ENCODE results near the gene VN1R2.
A peak's percentile ranks its signal among the peaks of the same experiment; 100 is the strongest.
"Not testable (repeated sequence)": the region's sequence is repeated elsewhere in the genome, so short reads cannot be mapped to it uniquely, and the experiment has no call there.

The VN1R2 gene

GRCh38 chr19:53257715-53258342 is at the start of gene VN1R2:
TSS of gene VN1R2 (plus strand) at chr19:53258292. CDS start at chr19:53258376, 84 bp downstream.
- not testable (repeated sequence) for H3K4me3 ChIP-seq (ENCODE audit: control insufficient read depth, low read depth, low read length); DNase-seq (ENCODE audit: low read depth)

GRCh38 chr19:53211554-53211953 is 46.5 kb upstream of the VN1R2 start:
- DNase-seq (ENCODE audit: low read depth); H3K4me3 ChIP-seq (ENCODE audit: control insufficient read depth, low read depth, low read length): not testable (repeated sequence)

GRCh38 chr19:53212703-53213320 is 45.3 kb upstream of the VN1R2 start:
- no peak overlapping the region for H3K4me3 ChIP-seq (ENCODE audit: control insufficient read depth, low read depth, low read length)
- TF ChIP-seq CTCF (IDR thresholded peaks at IDR 0.05; ENCODE audit: control insufficient read depth, insufficient read depth, low read depth, low read length, missing control alignments) = no peak
- no peak for DNase-seq (ENCODE audit: low read depth)

- DNase-seq (ENCODE audit: low read depth); H3K4me3 ChIP-seq (ENCODE audit: control insufficient read depth, low read depth, low read length): not testable (repeated sequence)
Observed at GRCh38 chr19:53222716-53223115, 35.4 kb upstream of the VN1R2 start.

- no peak for TF ChIP-seq CTCF (IDR thresholded peaks at IDR 0.05; ENCODE audit: control insufficient read depth, insufficient read depth, low read depth, low read length, missing control alignments)
- no peak overlapping the region for H3K4me3 ChIP-seq (ENCODE audit: control insufficient read depth, low read depth, low read length)
- DNase-seq (ENCODE audit: low read depth) = no peak
Observed at GRCh38 chr19:53224606-53225005, 33.5 kb upstream of the VN1R2 start.

- DNase-seq (ENCODE audit: low read depth) = no peak
- no peak for TF ChIP-seq CTCF (IDR thresholded peaks at IDR 0.05; ENCODE audit: control insufficient read depth, insufficient read depth, low read depth, low read length, missing control alignments)
- no peak overlapping the region for H3K4me3 ChIP-seq (ENCODE audit: control insufficient read depth, low read depth, low read length)
Observed at GRCh38 chr19:53237114-53237777, 20.8 kb upstream of the VN1R2 start.

- TF ChIP-seq CTCF (IDR thresholded peaks at IDR 0.05; ENCODE audit: control insufficient read depth, insufficient read depth, low read depth, low read length, missing control alignments) = no peak
- no peak for DNase-seq (ENCODE audit: low read depth)
- no peak overlapping the region for H3K4me3 ChIP-seq (ENCODE audit: control insufficient read depth, low read depth, low read length)
Observed at GRCh38 chr19:53246498-53246897, 11.6 kb upstream of the VN1R2 start.

- peak; percentile 42 for DNase-seq (ENCODE audit: low read depth)
- no peak for TF ChIP-seq CTCF (IDR thresholded peaks at IDR 0.05; ENCODE audit: control insufficient read depth, insufficient read depth, low read depth, low read length, missing control alignments)
- H3K4me3 ChIP-seq (ENCODE audit: control insufficient read depth, low read depth, low read length) = peak within 1 kb of the TSS; percentile 83
Observed at GRCh38 chr19:53254411-53255341, 3.4 kb upstream of the VN1R2 start, which contains the start of gene ZNF677. TSS of gene ZNF677 (minus strand) at chr19:53254873. CDS start at chr19:53251550, 3,323 bp downstream.

GRCh38 chr19:53267623-53268022 is 9.5 kb downstream of the VN1R2 start, which contains the start of gene VN1R4:
TSS of gene VN1R4 (minus strand) at chr19:53267723. CDS start at chr19:53267665, 58 bp downstream.
- not testable (repeated sequence) for H3K4me3 ChIP-seq (ENCODE audit: control insufficient read depth, low read depth, low read length); DNase-seq (ENCODE audit: low read depth)

GRCh38 chr19:53269861-53270260 is 11.8 kb downstream of the VN1R2 start:
- not testable (repeated sequence) for H3K4me3 ChIP-seq (ENCODE audit: control insufficient read depth, low read depth, low read length); DNase-seq (ENCODE audit: low read depth)

Data from AG09309 (cell line).